K562 (cell line): ENCODE data around the gene SLC2A9. TPM values are rescaled to one million over a fixed set of nuclear protein-coding genes. Genes with fewer than 3 reads are reported as not detected.

Source experiments
- HMG20A ChIP-seq: fragments of 450-650 bp; formaldehyde crosslinking; conservative IDR thresholded peaks from 2 replicates; pipeline ENCODE4 v1.4.0; 2020; ENCODE audit warnings: mild to moderate bottlenecking, mixed read lengths
- RBBP5 ChIP-seq: fragments of 200-600 bp; sonication (generic); IDR thresholded peaks from 2 replicates; pipeline ENCODE4 v1.6.1; 2012; ENCODE audit warnings: borderline replicate concordance, mild to moderate bottlenecking, low read length, control low read depth, inconsistent platforms; ENCODE audit not compliant: insufficient read depth, poor library complexity, severe bottlenecking
- TSHZ1 ChIP-seq: fragments of 250-450 bp; sonication (Bioruptor Pico); IDR thresholded peaks from 2 replicates; pipeline ENCODE4 v1.4.0; 2020; ENCODE audit warnings: mild to moderate bottlenecking, moderate library complexity
- ZNF561 ChIP-seq: fragments of 450-650 bp; formaldehyde crosslinking; conservative IDR thresholded peaks from 2 replicates; pipeline ENCODE4 v1.4.0; 2020; ENCODE audit warnings: mild to moderate bottlenecking, moderate library complexity
- polyA plus RNA-seq, 8 experiments: library from polyadenylated mRNA; depleted of rRNA in 4 of 8; stranded (reverse) in 5 of 8; unstranded in 3 of 8; fragments of >200 nt; fragmentation: Nextera tagmentation in 2 of 8; fragmentation: Illumina TruSeq in 1 of 8; extraction: Ambion mirVana in 2 of 8; extraction: Trizol in 1 of 8; gene quantifications; 2 replicates each; pipeline versions ENCODE4 v1.2.1 to v1.2.3, GENCODE V29; 2011 to 2014; ENCODE audit warnings: inconsistent platforms in 1 of 8, missing spikeins in 1 of 8
- total RNA-seq, 7 experiments: library from RNA; depleted of rRNA in 6 of 7; stranded (reverse); fragments of >200 nt in 6 of 7; fragmentation: Illumina TruSeq in 2 of 7; extraction: Trizol in 2 of 7; gene quantifications; 2 replicates each; pipeline versions ENCODE4 v1.2.1 to v1.2.3, GENCODE V29; 2011 to 2021; ENCODE audit warnings: low replicate concordance in 1 of 7
- TF ChIP-seq, protein P1 (sequence below): fragments of 450-650 bp; IDR thresholded peaks from 2 replicates; pipeline ENCODE4 v1.6.1; 2016; ENCODE audit warnings: antibody characterized with exemption

Gene SLC2A9
- total and polyA plus RNA-seq, 9 of the 15 experiments (the other 6 are each of a cell fraction or from before 2014, with no cell fraction given), result 0.15 to 1.9 (median 0.76) TPM

DNA sequence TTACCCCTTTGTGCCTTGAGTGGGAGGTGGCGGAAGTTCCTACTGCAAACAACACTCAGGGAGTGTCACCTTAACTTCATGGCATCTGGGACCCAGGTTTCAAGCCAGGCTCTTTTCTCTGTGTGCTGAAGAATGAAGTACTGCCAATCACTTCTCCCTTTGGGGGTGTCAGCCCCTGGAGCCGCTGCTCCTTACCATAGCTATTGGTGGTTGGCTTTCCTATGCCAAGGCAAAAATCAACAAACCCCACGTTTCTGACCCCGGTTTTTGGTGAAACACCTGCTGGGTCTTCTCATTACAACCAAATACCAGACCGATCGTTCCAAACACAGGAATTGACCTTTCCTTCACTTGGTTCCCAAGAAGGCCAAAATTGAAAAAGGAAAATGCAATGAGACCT, 19.7 kb upstream of the SLC2A9 start (continued):
- TF ChIP-seq TSHZ1 (CRISPR knock-in tag), result no peak
- TF ChIP-seq RBBP5, result no peak
- TF ChIP-seq ZNF561, result no peak
- no peak for TF ChIP-seq HMG20A (CRISPR knock-in tag)
- TF ChIP-seq, protein P1, sequence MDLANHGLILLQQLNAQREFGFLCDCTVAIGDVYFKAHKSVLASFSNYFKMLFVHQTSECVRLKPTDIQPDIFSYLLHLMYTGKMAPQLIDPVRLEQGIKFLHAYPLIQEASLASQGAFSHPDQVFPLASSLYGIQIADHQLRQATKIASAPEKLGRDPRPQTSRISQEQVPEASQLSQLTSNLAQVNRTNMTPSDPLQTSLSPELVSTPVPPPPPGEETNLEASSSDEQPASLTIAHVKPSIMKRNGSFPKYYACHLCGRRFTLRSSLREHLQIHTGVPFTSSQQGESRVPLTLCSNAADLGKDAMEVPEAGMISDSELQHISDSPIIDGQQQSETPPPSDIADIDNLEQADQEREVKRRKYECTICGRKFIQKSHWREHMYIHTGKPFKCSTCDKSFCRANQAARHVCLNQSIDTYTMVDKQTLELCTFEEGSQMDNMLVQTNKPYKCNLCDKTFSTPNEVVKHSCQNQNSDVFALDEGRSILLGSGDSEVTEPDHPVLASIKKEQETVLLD, result no peak
- TF ChIP-seq, all 486 proteins: peak for 0
